A549 (cell line): ENCODE data around the gene CHFR.

ENCODE experiments used
- BHLHE40 ChIP-seq: IDR thresholded peaks from 2 replicates; pipeline ENCODE4 v1.6.1; 2012; ENCODE audit warnings: low read depth, low read length, inconsistent platforms
- CEBPB ChIP-seq, 2 experiments: fragments of >200 bp in 1 of 2; sonication (Bioruptor Twin) in 1 of 2; formaldehyde crosslinking in 1 of 2; IDR thresholded peaks; 2 replicates each; pipeline ENCODE4 v1.6.1; 2012 to 2016
- EP300 ChIP-seq, 2 experiments: fragments of >200 bp; sonication (Bioruptor Twin); formaldehyde crosslinking; IDR thresholded peaks; 2 replicates in 1 of 2; 3 replicates in 1 of 2; pipeline ENCODE4 v1.6.1; 2016 to 2017
- JUNB ChIP-seq: fragments of >200 bp; sonication (Bioruptor Twin); formaldehyde crosslinking; IDR thresholded peaks from 2 replicates; pipeline ENCODE4 v1.6.1; 2016
- TF ChIP-seq, protein P1 (sequence below): fragments of >200 bp; sonication (Bioruptor Twin); formaldehyde crosslinking; IDR thresholded peaks from 3 replicates; pipeline ENCODE4 v1.5.1; 2016
- TF ChIP-seq, protein P2 (sequence below): IDR thresholded peaks from 2 replicates; pipeline ENCODE4 v1.6.1; 2012

DNA sequence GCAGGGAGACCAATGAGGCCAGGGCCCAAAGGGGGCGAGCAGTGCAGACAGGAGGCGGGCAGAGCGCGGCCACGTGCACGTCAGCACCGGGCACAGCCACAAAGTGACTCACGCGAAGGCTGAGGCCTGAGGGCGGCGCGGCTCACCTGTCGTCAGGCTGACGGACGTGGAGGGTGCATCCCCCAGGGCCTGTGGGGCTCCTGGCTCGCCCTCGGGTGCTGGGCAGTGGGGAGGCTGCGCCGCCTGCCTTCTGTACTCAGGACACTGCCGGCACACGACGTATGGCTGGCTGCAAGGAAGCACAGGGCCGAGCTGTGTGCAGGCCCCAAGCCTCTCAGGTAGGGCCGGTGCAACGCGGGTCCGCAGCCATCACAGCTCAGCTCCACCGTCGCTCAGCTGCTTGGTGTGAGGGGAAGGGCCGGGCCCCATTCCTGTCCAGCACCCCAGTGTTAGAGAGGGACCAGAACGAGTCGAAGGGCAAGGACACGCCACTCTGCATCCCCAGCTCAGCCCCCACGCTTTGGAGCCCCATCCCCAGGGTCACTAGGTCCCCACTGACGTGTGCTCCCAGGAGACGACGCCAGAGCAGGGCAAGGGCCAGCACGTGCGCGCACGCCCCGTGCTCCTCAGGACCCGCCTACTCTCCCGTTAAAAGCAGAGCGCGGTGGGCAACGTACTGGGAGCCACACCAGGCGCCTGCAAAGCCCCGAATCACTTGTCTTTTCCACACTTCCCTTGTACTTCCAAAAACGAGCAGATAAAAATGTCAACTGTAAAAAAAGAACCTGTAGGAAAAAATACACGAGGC is 33.9 kb downstream of the CHFR start:
- TF ChIP-seq, protein P1, sequence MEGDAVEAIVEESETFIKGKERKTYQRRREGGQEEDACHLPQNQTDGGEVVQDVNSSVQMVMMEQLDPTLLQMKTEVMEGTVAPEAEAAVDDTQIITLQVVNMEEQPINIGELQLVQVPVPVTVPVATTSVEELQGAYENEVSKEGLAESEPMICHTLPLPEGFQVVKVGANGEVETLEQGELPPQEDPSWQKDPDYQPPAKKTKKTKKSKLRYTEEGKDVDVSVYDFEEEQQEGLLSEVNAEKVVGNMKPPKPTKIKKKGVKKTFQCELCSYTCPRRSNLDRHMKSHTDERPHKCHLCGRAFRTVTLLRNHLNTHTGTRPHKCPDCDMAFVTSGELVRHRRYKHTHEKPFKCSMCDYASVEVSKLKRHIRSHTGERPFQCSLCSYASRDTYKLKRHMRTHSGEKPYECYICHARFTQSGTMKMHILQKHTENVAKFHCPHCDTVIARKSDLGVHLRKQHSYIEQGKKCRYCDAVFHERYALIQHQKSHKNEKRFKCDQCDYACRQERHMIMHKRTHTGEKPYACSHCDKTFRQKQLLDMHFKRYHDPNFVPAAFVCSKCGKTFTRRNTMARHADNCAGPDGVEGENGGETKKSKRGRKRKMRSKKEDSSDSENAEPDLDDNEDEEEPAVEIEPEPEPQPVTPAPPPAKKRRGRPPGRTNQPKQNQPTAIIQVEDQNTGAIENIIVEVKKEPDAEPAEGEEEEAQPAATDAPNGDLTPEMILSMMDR = no peak
- TF ChIP-seq, protein P2, sequence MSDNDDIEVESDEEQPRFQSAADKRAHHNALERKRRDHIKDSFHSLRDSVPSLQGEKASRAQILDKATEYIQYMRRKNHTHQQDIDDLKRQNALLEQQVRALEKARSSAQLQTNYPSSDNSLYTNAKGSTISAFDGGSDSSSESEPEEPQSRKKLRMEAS = no peak
- TF ChIP-seq CEBPB (IDR thresholded peaks at IDR 0.05) = no peak
- TF ChIP-seq BHLHE40 = no peak
- no peak for TF ChIP-seq EP300 (IDR thresholded peaks at IDR 0.05)
- no peak for TF ChIP-seq JUNB
